HG03064 (cell line): ENCODE results near the gene MYO10.
"Not testable (repeated sequence)": the region's sequence is repeated elsewhere in the genome, so short reads cannot be mapped to it uniquely, and the experiment has no call there.

Experiments used
- ATAC-seq: cut with Tn5 transposase; IDR thresholded peaks from one replicate; pipeline ENCODE4 v1.9.1; 2021; ENCODE audit warnings: low read depth; ENCODE audit not compliant: unreplicated experiment

The MYO10 gene

DNA sequence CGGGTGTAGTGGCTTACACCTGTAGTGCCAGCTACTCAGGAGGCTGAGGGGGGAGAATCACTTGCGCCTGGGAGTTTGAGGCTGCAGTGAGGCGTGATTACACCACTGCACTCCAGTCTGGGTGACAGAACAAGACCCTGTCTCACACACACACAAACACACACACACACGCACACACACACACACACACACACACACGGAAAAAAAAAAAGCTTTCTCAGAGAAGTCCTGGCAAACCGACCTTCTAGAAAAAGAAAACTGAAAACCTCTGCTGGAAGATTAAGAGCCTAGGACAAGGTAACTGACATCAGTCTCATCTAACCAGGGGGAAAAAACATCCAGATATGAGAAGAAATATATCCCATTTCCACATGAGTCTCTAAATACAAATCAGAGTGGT lies 178.9 kb downstream of the MYO10 start:
- no peak for ATAC-seq

- no peak for ATAC-seq
These were observed 179.4 kb downstream of the MYO10 start for GRCh38 chr5:16756692-16757091.

GRCh38 chr5:16755641-16756040 lies 180.4 kb downstream of the MYO10 start:
- ATAC-seq = no peak

- no peak for ATAC-seq
These were observed 181.5 kb downstream of the MYO10 start for GRCh38 chr5:16754601-16755000.

- ATAC-seq = no peak
These were observed 182.0 kb downstream of the MYO10 start for GRCh38 chr5:16754086-16754485.

GRCh38 chr5:16750445-16750844 lies 185.6 kb downstream of the MYO10 start:
- ATAC-seq = no peak

- no peak for ATAC-seq
These were observed 186.5 kb downstream of the MYO10 start for GRCh38 chr5:16749626-16750025.

GRCh38 chr5:16744164-16744880 lies 191.8 kb downstream of the MYO10 start:
- ATAC-seq = no peak

DNA sequence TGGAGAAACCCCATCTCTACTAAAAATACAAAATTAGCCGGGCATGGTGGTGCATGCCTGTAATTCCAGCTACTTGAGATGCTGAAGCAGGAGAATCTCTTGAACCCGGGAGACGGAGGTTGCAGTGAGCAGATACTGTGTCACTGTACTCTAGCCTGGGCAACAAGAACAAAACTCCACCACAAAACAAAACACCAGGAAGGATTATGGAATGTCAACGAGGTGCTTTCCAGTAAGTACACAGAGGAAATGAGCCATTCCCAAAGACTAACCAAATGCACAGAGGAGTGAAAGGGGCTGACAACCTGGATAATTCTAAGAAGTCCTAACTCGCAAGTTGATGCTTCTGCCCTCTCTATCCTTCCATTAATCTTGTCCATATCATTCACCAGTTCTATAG lies 193.2 kb downstream of the MYO10 start:
- no peak for ATAC-seq

DNA sequence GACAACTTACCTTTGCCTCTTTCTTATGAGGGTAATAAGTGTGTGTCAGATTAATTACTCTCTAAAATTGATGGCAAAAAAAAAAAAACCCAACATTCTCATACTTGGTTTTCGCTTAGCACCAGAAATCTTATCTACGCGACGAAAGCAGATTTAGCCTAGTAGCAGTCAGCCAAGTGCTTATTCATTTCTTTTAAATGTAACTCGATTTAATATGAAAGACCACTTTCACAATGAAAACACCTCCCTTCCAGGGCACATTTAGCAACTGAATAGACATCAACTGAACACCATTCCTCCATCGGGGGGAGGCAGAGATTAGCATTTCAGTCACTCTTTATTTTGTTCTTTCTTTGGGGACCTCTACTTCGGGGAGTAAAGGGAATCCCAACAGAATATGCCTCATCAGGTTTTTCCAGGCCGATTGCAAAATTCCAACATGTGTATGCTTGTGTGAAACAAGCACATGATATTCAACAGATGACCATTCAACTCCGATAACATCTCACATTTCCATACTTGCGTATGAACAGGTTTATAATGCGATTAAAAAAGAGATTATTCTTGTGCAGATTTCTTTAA lies 195.2 kb downstream of the MYO10 start:
- no peak for ATAC-seq

- ATAC-seq = no peak
These were observed 195.8 kb downstream of the MYO10 start for GRCh38 chr5:16740066-16740810.

DNA sequence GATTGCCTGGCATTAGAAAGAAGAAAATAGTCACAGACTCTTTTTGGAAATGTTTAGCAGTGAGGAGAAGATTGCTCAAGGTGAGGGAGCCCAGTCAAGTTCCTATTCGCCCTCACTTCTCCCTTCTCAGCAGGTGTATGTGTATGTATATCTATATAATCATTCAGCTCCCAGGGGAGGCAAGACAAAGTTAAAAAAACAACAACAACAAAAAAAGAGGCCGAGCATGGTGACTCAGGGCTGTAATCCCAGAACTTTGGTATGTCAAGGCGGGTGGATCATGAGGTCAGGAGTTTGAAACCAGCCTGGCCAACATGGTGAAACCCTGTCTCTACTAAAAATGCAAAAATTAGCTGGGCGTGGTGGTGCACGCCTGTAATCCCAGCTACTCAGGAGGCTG lies 197.7 kb downstream of the MYO10 start:
- not testable (repeated sequence) for ATAC-seq

- no peak for ATAC-seq
These were observed 198.3 kb downstream of the MYO10 start for GRCh38 chr5:16737620-16738364.

DNA sequence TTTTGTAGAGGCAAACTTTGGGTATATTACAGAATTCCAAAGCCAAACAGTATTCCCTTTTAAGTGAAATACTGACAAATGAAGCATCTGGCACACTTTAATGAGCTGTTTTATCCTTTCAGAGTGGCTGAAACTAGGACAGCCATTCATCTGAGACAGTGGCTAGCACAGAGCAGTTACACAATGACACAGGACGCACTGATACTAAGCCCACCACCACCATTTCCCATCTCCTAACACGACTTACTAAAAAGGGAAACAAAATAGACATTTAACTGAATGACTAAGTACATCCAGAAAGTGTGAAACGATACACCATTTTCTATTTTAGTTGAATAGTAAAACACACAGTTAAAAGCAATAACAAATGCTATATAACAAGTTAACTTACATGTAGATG lies 198.9 kb downstream of the MYO10 start:
- no peak for ATAC-seq

- no peak for ATAC-seq
These were observed 199.7 kb downstream of the MYO10 start for GRCh38 chr5:16736158-16736995.

DNA sequence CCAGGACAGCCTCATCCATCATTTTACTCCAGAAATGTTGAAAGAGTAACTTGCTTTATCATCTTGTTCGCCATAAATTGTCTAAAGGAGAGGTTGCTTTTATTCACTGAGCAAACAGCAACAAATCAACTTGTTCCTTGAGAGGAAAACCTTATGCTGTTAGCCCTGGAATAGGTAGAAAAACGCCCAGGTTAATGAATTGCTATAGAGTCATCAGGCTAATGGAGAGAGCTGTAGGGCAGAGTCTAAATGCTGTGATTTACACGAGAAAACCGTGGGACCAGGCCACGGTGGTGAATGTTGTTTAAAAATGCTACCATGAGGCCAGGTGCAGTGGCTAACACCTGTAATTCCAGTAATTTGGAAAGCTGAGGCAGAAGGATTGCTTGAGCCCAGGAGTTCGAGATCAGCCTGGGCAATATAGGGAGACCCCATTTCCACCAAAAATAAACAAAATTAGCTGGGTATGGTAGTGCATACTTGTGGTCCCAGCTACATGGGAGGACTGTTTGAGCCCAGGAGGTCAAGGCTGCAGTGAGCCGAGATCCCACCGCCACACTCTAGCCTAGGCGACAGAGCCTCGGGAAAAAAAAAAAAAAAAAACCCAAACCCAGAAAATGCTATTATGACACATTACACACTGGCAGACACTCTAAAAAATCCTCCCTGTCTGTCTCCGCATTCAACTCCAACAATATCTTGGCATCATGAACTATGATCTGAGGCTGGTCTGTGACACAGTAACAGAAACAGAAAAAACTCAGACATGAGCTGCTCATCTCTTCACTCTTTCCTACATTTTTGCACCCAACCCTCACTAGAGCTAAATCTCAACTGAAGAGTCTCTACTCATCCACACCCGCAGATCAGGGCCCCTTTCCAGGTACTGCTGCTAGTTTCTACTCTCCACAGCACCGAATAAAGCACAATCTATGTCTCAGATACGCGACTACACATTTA lies 200.7 kb downstream of the MYO10 start:
- no peak for ATAC-seq

- ATAC-seq = no peak
These were observed 202.6 kb downstream of the MYO10 start for GRCh38 chr5:16733331-16734006.

GRCh38 chr5:16732356-16732755 lies 203.7 kb downstream of the MYO10 start:
- ATAC-seq = no peak
